Mesenchymal stem cell (in vitro differentiated cells and primary cell): ENCODE data around the gene UBA52.
"Not testable (repeated sequence)": the region's sequence is repeated elsewhere in the genome, so short reads cannot be mapped to it uniquely, and the experiment has no call there.

ENCODE experiments used
- DNase-seq: peaks from one replicate; pipeline ENCODE4 v3.0.0-alpha.2; 2013
- H2AFZ ChIP-seq: one replicate; pipeline ENCODE4 v1.6.1; 2013; ENCODE audit warnings: low read depth, mild to moderate bottlenecking, control low read depth, inconsistent platforms, low read length, moderate library complexity
- H2AK5ac ChIP-seq: 2 replicates; pipeline ENCODE4 v1.6.1; 2013; ENCODE audit warnings: low read length, moderate library complexity, mild to moderate bottlenecking, inconsistent platforms; ENCODE audit not compliant: severe bottlenecking
- H2BK120ac ChIP-seq: one replicate; pipeline ENCODE4 v1.6.1; 2013; ENCODE audit warnings: low read depth, mild to moderate bottlenecking, inconsistent platforms, low read length, moderate library complexity
- H2BK12ac ChIP-seq, 2 experiments: one replicate each; pipeline ENCODE4 v1.6.1; 2013; ENCODE audit warnings: inconsistent platforms in 2 of 2, low read length in 2 of 2, mild to moderate bottlenecking in 2 of 2, moderate library complexity in 2 of 2, control low read depth in 1 of 2
- H2BK15ac ChIP-seq: one replicate; pipeline ENCODE4 v1.6.1; 2013; ENCODE audit warnings: mild to moderate bottlenecking, low read depth, inconsistent platforms; ENCODE audit not compliant: poor library complexity, severe bottlenecking
- H2BK5ac ChIP-seq: 2 replicates; pipeline ENCODE4 v1.6.1; 2013; ENCODE audit warnings: low read depth, mild to moderate bottlenecking, low read length, control low read depth, inconsistent platforms; ENCODE audit not compliant: poor library complexity, severe bottlenecking
- H3K14ac ChIP-seq, 2 experiments: one replicate each; pipeline ENCODE4 v1.6.1; 2013; ENCODE audit warnings: inconsistent platforms in 2 of 2, low read length in 2 of 2, control low read depth in 1 of 2, mild to moderate bottlenecking in 1 of 2, moderate library complexity in 1 of 2
- H3K18ac ChIP-seq, 2 experiments: one replicate each; pipeline ENCODE4 v1.6.1; 2013; ENCODE audit warnings: inconsistent platforms in 2 of 2, low read length in 2 of 2, control low read depth in 1 of 2, low read depth in 1 of 2, mild to moderate bottlenecking in 1 of 2
- H3K23ac ChIP-seq, 2 experiments: one replicate each; pipeline ENCODE4 v1.6.1; 2013; ENCODE audit warnings: inconsistent platforms in 2 of 2, low read length in 2 of 2, mild to moderate bottlenecking in 2 of 2, moderate library complexity in 2 of 2, control low read depth in 1 of 2
- H3K27ac ChIP-seq: 2 replicates; pipeline ENCODE4 v1.5.1; 2013; ENCODE audit warnings: mild to moderate bottlenecking, moderate library complexity, low read length, control low read depth, inconsistent platforms; ENCODE audit not compliant: poor library complexity, severe bottlenecking
- H3K27me3 ChIP-seq, 2 experiments: 2 replicates each; pipeline versions ENCODE4 v1.6.1 to v1.7.0; 2013; ENCODE audit warnings: low read length in 2 of 2, mild to moderate bottlenecking in 2 of 2, moderate library complexity in 2 of 2, control low read depth in 1 of 2, inconsistent platforms in 1 of 2; ENCODE audit not compliant: control insufficient read depth in 1 of 2, insufficient read depth in 1 of 2
- H3K36me3 ChIP-seq, 2 experiments: 2 replicates each; pipeline versions ENCODE4 v1.6.1 to v1.7.0; 2013; ENCODE audit warnings: low read length in 2 of 2, control low read depth in 1 of 2, inconsistent platforms in 1 of 2, low read depth in 1 of 2, mild to moderate bottlenecking in 1 of 2; ENCODE audit not compliant: insufficient read depth in 2 of 2, control insufficient read depth in 1 of 2
- H3K4ac ChIP-seq, 2 experiments: one replicate each; pipeline ENCODE4 v1.6.1; 2013; ENCODE audit warnings: inconsistent platforms in 2 of 2, low read length in 2 of 2, mild to moderate bottlenecking in 2 of 2, moderate library complexity in 2 of 2, control low read depth in 1 of 2, low read depth in 1 of 2
- H3K4me1 ChIP-seq: 2 replicates; pipeline ENCODE4 v1.6.1; 2013; ENCODE audit warnings: low read depth, low read length, control low read depth; ENCODE audit not compliant: control insufficient read depth, insufficient read depth
- H3K4me2 ChIP-seq: 2 replicates; pipeline ENCODE4 v1.6.1; 2013; ENCODE audit warnings: low read length, mild to moderate bottlenecking, inconsistent platforms; ENCODE audit not compliant: poor library complexity, severe bottlenecking
- H3K4me3 ChIP-seq, 2 experiments: 2 replicates each; pipeline versions ENCODE4 v1.5.1 to v1.7.0; 2013; ENCODE audit warnings: low read length in 2 of 2, mild to moderate bottlenecking in 2 of 2, control low read depth in 1 of 2, low read depth in 1 of 2; ENCODE audit not compliant: insufficient read depth in 1 of 2
- H3K79me1 ChIP-seq: replicated peaks from 2 replicates; pipeline ENCODE4 v1.6.1; 2013; ENCODE audit warnings: mild to moderate bottlenecking, control low read depth, low read length, inconsistent platforms; ENCODE audit not compliant: poor library complexity, severe bottlenecking
- H3K9ac ChIP-seq: 2 replicates; pipeline ENCODE4 v1.7.0; 2013; ENCODE audit warnings: mild to moderate bottlenecking, low read length, moderate library complexity
- H3K9me3 ChIP-seq: 2 replicates; pipeline ENCODE4 v1.7.0; 2013; ENCODE audit warnings: mild to moderate bottlenecking, low read length; ENCODE audit not compliant: control insufficient read depth
- H4K8ac ChIP-seq: one replicate; pipeline ENCODE4 v1.6.1; 2013; ENCODE audit warnings: inconsistent platforms, mild to moderate bottlenecking, low read length, moderate library complexity
- H4K91ac ChIP-seq: one replicate; pipeline ENCODE4 v1.6.1; 2013; ENCODE audit warnings: mild to moderate bottlenecking, low read length, inconsistent platforms
- WGBS: methylation state at CpG from one replicate; pipeline ENCODE4 v1.1.7; 2013; ENCODE audit warnings: mixed read lengths; 5-methylcytosine and 5-hydroxymethylcytosine counted together

Gene UBA52

DNA sequence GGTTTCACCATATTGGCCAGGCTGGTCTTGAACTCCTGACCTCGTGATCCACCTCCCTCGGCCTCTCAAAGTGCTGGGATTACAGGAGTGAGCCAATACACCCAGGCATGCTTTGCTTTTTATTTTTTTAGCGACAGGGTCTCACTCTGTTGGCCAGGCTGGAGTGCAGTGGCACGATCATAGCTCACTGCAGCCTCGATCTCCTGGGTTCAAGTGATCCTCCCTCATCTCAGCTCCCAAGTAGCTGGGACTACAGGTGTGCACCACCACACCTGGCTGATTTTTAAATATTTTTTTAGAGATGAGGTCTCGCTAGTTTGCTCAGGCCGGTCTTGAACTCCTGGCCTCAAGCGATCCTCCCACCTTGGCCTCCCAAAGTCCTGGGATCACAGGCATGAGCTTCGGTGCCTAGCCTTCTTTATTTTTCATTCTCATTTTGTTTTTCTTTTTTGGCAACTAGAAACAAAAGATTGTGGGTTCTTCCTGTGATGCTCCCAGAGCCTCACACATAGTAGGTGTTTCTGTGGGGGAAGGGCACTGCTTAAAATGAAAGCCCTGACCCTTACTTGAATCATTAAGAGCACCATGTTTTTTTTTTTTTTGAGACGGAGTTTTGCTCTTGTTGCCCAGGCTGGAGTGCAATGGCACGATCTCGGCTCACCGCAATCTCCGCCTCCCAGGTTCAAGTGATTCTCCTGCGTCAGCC, 29.2 kb downstream of the UBA52 start:
- H3K4me3 ChIP-seq, H4K91ac ChIP-seq, H3K4ac ChIP-seq, H2BK12ac ChIP-seq, H3K27ac ChIP-seq, H3K36me3 ChIP-seq, H4K8ac ChIP-seq, H3K18ac ChIP-seq, H2BK15ac ChIP-seq, H3K23ac ChIP-seq, H3K4me2 ChIP-seq, H2BK5ac ChIP-seq, H2AK5ac ChIP-seq, H3K79me1 ChIP-seq, H3K9me3 ChIP-seq, H2AFZ ChIP-seq, H2BK120ac ChIP-seq, DNase-seq, H3K9ac ChIP-seq, H3K14ac ChIP-seq: not testable (repeated sequence)
- Histone ChIP-seq H3K27me3 (peaks cover 21 to 55% of the 10 kb centered on the region in 2 experiments), H3K4me1 (peaks cover 13% of the 10 kb centered on the region)
- 96% methylated on average over 15 of the region's 15 CpGs for WGBS

DNA sequence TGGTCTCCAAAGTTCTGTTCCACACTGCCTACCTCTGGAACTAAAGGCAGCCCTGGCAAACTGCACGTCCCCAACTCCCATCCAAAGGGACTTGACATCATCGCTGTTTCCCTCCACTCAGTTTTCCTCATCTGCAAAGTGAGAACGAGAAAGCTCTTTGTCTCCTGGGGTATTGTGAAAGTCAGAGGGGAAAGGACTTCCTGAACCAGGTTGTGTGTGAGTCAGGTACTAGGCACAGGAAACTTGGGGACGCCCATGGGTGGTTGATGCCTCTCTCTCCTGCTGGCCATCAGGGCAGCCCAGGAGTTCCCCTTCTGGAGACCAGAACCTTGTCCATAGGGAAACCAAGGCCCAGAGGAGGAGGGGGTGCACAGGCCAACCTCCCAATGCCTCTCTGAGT, 30.2 kb downstream of the UBA52 start:
- no peak overlapping the region for H2BK15ac ChIP-seq
- H3K27ac ChIP-seq = no peak overlapping the region
- no peaks in the 10 kb centered on the region for H3K79me1 ChIP-seq
- peaks cover 18% of the 10 kb centered on the region for H3K4me1 ChIP-seq
- no peak overlapping the region for H2BK120ac ChIP-seq
- no peak overlapping the region for H3K4ac ChIP-seq
- H3K4me3 ChIP-seq = no peak overlapping the region
- H4K91ac ChIP-seq = no peak overlapping the region
- 80% methylated on average over 2 of the region's 4 CpGs for WGBS
- peaks cover 18 to 56% of the 10 kb centered on the region in 2 experiments for H3K27me3 ChIP-seq
- no peak for DNase-seq
- no peaks in the 10 kb centered on the region for H3K9me3 ChIP-seq
- H2AFZ ChIP-seq = no peak overlapping the region
- no peak overlapping the region for H2BK5ac ChIP-seq
- no peak overlapping the region for H2BK12ac ChIP-seq
- no peak overlapping the region for H4K8ac ChIP-seq
- no peak overlapping the region for H3K18ac ChIP-seq
- no peak overlapping the region for H3K14ac ChIP-seq
- no peak overlapping the region for H3K4me2 ChIP-seq
- no peak overlapping the region for H2AK5ac ChIP-seq
- no peak overlapping the region for H3K23ac ChIP-seq
- no peaks in the 10 kb centered on the region for H3K36me3 ChIP-seq
- no peak overlapping the region for H3K9ac ChIP-seq

DNA sequence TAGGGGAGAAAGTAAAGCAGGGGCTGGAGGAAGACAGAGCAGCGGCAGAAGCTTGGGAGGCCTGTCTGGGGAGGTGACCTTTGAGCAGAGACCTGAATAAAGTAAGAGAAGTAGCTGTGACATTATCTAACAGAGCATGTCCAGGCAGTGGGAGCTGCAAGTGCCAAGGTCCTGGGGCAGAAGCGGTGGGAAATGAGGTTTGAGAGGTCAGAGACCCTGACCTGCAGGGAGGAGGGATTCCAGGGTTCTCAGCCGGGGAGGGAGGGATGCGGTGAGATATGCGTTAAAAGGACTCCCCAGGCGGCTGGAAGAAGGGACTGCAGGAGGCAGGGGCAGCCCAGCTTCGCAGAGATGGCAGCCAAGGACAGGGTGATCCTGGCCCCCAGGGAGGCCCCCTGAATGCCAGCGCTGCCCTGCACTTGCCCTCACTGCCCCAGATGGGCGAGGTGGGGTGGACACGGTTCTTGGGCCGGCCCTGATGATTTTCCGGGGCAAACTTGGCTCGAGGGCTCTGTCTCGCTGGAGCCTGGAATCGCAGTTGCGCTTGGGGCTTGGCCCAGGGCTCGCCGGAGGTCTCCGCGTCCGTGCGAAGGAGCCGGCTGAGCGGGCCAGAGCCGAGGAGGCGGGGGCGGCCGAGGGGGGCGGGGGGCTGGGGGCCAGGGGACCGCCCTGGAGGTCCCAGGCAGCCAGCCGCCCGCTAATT, 31.7 kb downstream of the UBA52 start:
- Histone ChIP-seq H3K23ac (peak overlapping the region in 1 of 2 experiments; percentile 47), H2BK15ac (no peak overlapping the region), H3K79me1 (no peaks in the 10 kb centered on the region), H3K18ac (peak overlapping the region in 1 of 2 experiments; percentile 37), H2AK5ac (no peak overlapping the region), H3K4me3 (peak overlapping the region in 1 of 2 experiments; percentile 33), H4K8ac (no peak overlapping the region), H3K27me3 (peaks cover 31 to 65% of the 10 kb centered on the region in 2 experiments), H3K4me2 (peak overlapping the region; percentile 9), H3K4me1 (peaks cover 26% of the 10 kb centered on the region), H4K91ac (no peak overlapping the region), H3K9ac (no peak overlapping the region), H2BK5ac (no peak overlapping the region), H3K9me3 (no peaks in the 10 kb centered on the region), H2AFZ (no peak overlapping the region), H3K4ac (no peak overlapping the region), H3K27ac (no peak overlapping the region), H2BK12ac (no peak overlapping the region), H2BK120ac (no peak overlapping the region), H3K14ac (no peak overlapping the region), H3K36me3 (no peaks in the 10 kb centered on the region)
- peak; percentile 64 for DNase-seq
- WGBS = 5% methylated on average over 25 of the region's 32 CpGs

DNA sequence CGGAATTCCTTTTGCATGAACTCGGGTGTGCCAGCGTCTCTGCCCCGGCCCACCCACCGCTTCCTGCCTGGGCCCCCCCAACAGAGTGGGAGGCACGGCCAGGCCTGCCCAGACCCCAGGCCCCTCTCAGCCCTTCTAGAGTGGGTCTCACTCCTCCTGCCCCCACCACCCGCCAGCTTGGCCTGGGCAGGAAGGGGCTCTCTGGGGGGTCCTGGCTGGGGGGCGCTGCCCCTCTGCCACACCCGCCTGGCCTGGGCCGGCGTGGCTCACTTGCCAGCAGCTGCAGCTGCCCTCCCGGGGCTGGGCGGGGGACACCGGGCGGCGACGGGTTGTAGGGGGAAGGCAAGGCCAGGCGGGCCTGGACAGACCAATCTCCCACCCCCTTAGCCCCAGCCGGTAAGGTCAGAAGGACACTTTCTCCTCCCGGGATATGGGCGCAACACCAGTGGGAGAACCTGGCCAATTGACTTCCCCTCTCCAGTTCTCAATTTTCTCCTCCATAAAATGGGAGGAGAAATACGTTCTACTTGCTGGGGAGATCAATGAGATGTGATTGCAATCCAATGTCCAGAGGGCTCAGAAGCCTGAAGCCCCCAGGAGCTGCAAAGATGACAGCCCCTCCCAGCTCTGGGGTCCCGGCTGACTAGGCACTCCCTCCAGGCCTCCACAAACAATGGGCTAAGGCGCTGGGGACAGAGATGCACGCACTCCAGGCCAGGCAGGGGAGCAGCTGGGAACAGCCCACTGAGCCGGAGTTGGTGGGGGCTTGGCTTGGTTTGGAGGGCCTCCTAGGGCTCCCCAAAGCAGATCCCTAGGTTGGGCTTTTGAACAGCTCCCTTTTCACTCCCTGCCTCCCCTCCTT, 32.5 kb downstream of the UBA52 start:
- Histone ChIP-seq H3K27ac (no peak overlapping the region), H3K4me2 (no peak overlapping the region), H2BK12ac (no peak overlapping the region), H3K9ac (no peak overlapping the region), H3K36me3 (no peaks in the 10 kb centered on the region), H3K4me1 (peaks cover 26% of the 10 kb centered on the region), H4K8ac (no peak overlapping the region), H3K27me3 (peaks cover 39 to 67% of the 10 kb centered on the region in 2 experiments), H3K4ac (no peak overlapping the region), H2AK5ac (no peak overlapping the region), H3K23ac (no peak overlapping the region), H3K18ac (no peak overlapping the region), H2BK120ac (no peak overlapping the region), H3K79me1 (no peaks in the 10 kb centered on the region), H2AFZ (no peak overlapping the region), H3K9me3 (no peaks in the 10 kb centered on the region), H2BK15ac (peak overlapping the region; percentile 82), H3K14ac (no peak overlapping the region), H4K91ac (no peak overlapping the region), H3K4me3 (no peak overlapping the region), H2BK5ac (no peak overlapping the region)
- no peak for DNase-seq
- 4% methylated on average over 17 of the region's 26 CpGs for WGBS
